NCI-H460 (cell line): ENCODE results near the gene TOGARAM2. TPM values are rescaled to one million over a fixed set of nuclear protein-coding genes. Genes with fewer than 3 reads are reported as not detected.
A peak's percentile ranks its signal among the peaks of the same experiment; 100 is the strongest.

Experiments
- DNase-seq: peaks from one replicate; pipeline ENCODE4 v3.0.0-alpha.2; 2016; ENCODE audit warnings: low read depth; ENCODE audit errors: extremely low read depth
- polyA plus RNA-seq: library from polyadenylated mRNA; depleted of rRNA; stranded (reverse); fragments of >200 nt; gene quantifications from 2 replicates; pipeline ENCODE4 v1.2.3, GENCODE V29; 2014; cell fraction: nucleus; rRNA removed
- total RNA-seq: library from RNA; depleted of rRNA; stranded (reverse); fragments of >200 nt; shearing (Covaris generic); gene quantifications from 2 replicates; pipeline ENCODE4 v1.2.3, GENCODE V29; 2014; rRNA removed

The TOGARAM2 gene
- not detected in 2 replicates for total RNA-seq
- 0.19 TPM in 1 of 2 replicates, not detected in the other for polyA plus RNA-seq

DNA sequence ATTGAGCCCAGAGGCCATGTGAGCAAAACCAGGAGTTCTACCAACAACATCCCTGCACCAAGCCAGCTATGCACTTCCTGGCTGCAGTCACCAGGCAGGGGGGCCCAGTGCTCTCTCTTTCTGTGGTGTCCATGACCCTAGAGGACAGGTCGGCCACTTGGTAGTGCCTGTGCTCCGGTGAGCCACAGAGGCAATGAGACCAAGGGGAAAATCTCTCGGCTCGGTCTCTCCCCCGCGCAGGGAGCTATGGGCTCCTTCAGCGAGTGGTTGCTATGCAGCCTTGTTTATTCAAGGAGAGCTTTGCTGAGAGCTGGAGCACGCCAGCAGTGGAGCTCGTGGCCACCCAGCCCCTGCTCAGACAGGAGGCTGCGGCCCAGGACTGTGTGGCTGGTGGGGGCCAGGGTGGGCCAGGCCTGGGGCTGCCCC is at the start of gene TOGARAM2:
TSS of gene TOGARAM2 (plus strand) at position 283 of the 426 bp plus-strand sequence. CDS start 13,537 bp downstream, outside the sequence.
- no peak for DNase-seq

DNA sequence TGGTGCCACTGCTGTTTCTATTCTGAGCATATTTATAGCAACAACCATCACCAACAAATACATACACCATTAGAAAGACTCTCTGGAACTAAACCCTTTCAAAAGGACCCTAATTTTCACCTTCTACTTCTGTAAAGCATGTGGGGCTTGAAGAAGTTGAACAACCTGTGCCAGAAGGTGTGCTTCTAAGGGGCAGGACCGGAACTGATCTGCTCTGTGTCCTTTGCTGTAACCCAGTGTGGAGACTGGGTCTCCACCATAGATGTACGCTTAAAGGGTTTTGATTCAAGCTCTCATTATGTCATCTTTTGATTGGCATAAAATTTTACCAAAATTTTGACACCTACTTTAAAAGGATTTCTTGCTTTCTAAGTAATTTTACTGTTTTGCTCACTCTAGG is 46.3 kb upstream of the TOGARAM2 start:
- no peak for DNase-seq

DNA sequence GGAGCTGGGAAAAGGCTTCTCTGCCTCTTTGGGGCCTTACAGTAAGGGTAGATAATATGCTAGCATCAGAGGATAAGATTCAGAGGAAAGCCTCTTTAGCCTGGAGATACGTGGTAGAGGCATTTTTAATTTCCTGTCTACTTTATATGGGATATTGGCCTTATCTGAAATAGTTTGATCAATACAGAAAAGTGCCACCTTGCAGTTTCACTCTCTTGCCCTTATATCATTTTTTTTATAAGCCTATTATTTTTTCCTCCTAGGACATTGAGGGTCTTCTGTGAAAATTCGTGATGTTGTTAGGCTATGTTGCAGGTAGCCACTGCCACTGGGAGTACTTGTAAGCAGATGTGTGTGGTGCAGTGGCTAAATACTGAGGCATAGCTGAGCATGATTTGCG is 40.1 kb upstream of the TOGARAM2 start:
- DNase-seq, result no peak

DNA sequence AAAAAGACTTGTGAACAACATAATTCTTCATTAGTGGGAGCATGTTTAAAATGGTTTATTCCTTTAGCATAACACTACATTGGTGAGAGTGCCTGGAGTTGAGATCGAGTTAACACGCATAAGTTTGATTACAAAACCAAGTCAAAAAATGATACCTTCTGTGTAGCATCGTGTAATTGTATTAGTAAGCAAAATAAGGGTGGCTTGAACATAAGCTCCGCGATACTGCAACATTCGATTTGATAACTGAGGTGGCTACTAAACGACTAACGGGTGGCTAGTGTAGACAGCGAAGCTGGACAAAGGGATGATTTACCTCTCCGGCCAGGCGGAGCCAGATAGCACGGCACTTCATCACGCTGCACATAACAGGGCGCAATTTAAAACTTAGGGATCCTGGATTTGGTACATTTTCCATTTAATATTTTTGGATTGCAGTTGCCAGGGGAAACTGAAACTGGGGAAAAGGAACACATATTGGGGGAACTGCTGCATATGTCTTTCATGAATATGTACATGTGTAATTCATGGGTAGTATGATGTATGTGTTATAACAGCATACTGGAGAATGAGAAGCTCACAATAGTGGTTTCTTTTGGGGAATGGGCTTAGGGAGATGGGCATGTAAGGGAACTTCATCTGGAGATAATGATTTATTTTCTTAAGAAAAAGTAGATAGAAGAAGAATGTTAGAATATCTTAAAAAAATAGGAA is 36.4 kb upstream of the TOGARAM2 start:
- no peak for DNase-seq

DNA sequence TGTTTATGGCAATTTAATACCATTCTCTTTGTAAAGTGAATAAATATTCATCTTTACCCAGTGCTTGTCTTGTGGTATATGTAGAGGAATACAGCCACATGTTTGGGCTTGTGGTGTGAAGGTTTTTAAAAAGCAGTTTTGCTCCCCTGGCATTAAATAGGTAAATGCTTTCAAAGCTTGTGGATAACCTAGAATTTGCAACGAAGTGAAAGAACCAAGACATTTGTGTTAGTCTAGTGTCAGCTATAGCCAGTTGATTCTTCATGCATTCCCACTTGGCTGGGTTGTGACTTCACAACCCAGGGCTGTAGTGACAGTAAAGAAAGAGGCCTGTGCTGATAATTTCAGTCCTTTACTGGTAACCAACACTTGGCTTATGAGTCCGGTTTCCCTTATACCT is 32.9 kb upstream of the TOGARAM2 start:
- DNase-seq, result no peak

DNA sequence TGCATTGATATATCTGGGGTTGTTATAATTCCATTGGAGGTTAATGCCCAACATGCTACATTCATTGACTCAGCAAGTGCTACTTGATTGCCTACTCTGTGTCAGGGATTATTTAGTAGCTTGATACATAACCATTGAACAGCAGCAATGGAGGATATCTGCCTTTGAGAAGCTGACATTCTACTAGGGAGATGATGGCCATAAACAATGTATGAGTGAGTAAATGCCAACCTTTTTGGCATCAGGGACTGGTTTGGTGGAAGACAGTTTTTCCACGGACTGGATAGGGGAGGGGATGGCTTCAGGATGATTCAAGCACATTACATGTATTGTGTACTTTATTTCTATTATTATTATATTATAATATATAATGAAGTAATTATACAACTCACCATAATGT is 31.9 kb upstream of the TOGARAM2 start:
- DNase-seq, result no peak

DNA sequence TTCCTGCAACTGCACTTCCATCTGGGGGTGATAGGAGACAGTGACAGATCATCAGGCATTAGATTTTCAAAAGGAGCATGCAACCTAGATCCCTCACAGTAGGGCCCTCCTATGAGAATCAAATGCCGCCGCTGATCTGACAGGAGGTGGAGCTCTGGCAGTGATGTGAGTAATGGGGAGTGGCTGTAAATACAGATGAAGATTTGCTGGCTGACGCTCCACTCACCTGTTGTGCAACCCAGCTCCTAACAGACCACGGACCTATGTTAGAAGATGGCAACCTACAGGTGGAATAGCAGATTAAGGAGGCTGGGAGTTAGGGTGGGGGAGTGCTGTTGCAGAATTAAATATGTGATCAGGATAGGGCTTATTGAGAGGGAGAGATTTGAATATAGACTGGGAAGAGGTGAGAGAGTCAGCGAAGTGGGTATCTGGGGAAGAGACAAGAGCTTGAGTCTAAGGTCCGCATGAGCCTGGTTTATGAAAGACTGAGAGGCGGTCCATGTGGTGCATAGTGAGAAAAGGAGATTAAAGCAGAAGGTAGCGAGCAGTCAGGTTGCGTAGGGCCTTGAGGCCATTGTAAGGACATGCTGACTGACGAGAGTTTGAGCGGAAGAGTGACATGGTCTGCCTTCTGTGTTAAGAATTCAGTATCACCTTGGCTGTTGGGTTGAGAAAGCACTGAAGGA is 31.3 kb upstream of the TOGARAM2 start:
- DNase-seq, result no peak

DNA sequence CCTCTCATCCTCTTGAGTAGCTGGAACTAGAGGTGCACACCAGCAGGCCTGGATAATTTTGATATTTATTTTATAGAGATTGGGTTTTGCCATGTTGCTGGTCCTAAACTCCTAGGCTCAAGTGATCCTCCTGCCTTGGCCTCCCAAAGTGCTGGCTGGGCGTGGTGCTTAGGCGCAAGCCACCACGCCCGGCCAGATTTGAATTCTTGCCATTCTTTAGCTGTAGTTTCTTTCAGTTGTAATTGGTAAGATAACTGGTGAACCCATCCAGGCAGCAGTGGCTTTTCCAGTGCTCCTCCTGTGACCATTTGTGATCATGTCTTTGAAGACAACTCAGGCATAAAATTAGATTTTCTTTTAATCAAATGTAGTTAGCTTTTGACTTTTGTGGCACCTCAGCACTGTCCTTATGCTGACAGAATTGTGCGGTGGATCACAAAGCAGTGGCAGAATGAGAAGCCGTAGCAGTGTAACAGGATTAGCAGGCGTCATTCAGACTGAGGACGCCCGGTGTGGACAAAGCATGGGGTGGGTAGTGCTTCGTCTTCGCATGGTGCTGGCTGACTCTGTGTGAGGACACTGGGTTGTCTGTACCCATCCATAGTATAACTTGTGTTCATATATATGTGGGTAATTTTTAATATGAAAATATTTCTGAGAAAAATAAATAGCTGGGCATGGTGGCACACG is 30.0 kb upstream of the TOGARAM2 start:
- DNase-seq, result no peak

DNA sequence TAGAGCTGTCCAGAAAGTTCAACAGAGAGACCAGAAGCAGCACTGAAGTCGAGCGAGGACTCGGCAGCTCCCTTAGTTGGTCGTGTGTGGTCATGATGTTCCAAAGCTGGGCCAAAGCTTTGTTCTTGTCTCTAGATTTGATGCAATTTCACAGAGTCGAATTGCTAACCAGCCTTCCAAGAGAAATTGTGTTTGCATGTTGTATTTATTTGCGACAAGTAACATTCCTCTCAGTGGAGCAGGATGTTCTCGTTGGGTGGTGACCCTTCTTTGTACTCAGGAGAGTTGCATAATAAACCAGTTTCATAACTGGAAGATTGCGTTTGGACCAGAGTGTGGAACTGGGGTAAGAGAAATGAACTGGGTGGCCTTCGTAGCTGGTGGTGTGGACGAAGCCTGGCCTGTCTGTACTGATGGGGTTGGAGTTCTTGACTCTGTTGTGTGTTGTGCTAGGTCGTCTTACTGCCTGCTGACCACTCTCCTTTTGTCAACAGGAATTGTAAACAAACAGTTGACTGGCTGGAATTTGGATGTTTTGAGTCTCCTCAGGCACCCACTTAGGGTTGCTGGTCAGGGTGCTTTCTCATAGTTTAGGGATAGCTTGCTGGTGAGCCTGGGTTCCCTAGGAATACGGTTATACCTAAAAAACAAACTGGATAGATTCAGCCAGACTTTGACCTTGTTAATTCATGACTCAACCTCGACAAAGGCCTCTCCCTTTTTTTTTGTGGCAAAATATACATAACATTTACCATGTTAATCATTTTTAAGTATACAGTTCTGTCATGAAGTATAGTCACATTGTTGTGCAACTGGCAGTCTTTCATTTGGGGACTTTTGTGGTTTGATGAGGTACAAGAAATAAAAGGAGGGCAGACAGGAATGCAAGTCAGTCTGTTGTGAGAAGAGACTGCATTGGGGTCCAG is 28.9 kb upstream of the TOGARAM2 start:
- DNase-seq, result no peak

DNA sequence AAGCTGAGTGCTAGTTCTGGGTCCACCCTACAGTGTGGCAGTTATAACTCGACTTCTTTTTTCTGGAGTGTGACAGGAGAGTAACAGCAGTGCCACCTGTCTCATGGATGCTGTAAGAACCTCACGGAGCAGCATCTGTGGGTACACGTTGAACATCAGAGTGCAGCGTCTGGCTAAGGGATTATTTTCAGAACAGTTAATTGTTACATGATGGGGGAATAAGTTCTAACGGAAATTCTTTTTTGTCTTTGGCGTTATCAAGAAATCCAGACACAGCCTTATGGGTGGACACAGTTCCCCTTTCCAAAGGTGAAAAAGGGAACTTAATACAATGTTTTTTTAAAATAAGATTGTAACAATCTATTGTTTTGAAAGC is 28.3 kb upstream of the TOGARAM2 start:
- DNase-seq, result no peak

DNA sequence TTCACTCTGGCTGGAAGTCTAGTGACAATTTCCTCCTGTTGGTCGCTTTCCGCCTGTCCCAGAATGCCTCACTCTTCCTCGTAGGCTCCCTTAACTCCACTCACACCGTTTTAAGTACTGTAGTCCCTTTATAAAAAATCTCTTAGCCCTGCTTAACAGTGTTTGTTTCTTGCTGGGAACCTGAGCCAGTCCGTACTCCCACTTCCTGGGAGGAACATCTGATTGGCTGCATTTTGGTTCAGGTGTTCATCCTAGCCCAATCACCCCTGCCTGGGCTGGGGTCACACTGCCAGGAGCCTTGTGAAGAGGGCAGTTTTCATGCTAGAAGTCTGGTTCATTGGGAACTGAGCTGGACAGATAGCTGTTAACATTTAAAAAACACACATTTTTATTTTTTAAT is 25.6 kb upstream of the TOGARAM2 start:
- no peak for DNase-seq

DNA sequence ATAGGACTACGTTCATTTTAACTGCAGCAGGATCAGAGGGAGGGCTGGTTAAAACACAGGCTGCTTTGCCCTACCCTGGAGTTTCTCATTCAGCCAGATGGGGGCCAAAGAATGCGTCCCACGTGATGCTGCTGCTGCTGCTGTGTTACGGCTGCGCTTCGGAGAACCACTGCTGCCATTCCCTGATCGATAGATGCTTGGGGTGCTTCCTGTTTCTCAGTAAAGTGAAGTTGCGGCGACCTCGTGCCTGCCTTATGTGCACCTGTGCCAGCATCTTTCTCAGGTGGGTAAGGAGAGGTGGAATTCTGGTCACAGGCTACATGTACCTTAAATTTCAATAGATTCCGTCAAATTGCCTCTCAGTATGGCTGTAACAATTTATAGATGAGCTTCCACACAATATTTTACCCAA is 24.7 kb upstream of the TOGARAM2 start:
- DNase-seq, result no peak

DNA sequence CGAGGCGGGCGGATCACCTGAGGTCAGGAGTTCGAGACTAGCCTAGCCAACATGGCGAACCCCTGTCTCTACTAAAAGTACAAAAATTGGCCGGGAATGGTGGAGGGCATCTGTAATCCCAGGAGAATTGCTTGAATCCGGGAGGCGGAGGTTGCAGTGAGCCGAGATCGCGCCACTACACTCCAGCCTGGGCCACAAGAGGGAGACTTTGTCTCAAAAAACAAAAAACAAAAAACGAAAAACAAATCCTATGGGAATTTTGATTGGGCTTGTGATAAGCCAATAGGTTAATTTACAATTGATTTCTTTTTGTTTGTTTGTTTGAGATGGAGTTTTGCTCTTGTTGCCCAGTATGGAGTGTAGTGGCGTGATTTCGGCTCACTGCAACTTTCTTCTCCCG is 24.2 kb upstream of the TOGARAM2 start:
- no peak for DNase-seq

DNA sequence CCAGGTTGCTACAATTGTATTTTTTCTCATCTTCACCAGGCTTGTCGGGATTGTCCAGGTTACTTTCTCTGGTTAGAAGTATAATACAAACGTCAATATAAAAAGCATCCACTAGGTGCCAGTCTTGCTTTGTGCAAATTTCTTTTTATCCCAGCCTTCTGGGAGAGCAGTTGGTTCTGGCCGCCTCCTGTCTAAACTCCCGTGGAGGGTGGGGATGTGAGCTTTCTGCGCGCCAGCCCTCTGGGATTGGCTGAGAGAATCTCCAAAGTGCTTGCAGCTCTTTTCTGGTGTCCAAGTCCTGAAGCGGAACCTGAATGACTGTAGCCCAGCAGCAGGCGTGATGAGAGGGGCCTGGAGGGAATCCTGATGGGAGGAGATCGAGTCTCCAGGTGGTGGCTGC is 22.4 kb upstream of the TOGARAM2 start:
- peak; percentile 77 for DNase-seq

DNA sequence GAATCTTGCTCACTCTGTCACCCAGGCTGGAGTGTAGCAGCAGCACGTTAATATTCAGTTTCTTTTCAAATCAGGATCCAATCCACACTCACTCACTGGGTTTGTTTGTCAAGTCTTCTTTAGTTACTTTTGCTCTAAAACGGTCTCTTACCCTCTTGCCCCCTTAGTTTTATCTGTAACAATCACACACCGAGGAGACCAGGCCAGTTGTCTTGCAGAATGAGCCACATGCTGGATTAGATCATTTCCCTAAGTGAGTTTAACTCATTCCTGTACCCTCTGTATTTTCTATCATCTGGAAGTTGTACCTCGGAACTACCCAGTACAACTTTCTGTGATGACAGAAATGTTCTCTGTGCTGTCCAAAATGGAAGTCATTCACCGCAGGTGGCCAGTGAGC is 20.7 kb upstream of the TOGARAM2 start:
- DNase-seq, result no peak

DNA sequence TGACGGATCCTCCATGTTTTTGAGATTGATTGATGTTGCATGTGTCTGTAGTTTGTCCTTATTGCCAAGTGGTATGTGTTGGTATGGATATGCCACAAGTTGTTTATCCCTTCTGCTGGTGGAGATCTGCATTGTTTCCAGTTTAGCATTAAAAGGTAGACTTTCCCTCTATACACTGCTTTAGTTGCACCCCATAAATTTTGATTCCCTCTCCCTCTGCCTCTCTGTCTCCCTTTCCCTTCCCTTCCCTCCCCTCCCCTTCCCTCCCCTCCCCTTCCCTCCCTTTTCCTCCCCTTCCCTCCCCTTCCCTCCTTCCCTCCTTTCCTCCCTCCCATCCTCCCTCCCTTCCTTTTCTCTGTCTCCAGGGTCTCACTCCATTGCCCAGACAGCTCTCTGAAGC is 18.6 kb upstream of the TOGARAM2 start:
- DNase-seq, result no peak

DNA sequence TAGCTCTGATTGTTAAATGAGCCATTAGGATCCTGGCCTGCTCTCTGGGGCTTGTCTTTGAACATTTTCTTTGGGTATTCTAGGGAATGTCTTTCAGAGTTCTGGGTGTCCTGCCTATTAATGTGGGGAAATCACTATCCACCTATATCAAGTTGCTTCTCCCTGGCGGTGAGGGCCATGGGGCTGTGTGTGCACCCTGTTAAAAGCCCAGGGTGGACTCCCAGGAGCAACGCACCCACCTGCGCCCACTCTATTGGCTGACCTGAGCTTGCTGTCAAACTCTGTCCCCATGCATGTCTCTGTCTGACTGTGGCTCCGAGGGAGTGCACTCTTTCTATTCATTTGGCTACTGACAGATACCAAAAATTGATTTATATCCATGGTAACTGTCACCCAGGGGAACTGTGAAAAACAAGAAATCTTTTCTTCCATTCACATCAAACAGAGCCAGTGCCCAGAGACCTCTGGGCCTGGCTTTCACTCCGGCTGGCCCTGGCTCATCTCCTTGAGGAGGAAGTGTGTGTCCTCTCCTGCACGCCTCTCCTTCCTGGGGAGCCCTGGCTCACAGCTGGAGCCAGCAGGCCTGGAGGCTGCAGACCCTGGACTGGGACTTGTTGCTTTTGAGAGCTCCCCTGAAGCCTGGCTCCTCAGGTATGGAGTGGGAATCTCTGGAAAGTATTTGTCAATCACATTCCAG is 10.5 kb upstream of the TOGARAM2 start:
- no peak for DNase-seq

DNA sequence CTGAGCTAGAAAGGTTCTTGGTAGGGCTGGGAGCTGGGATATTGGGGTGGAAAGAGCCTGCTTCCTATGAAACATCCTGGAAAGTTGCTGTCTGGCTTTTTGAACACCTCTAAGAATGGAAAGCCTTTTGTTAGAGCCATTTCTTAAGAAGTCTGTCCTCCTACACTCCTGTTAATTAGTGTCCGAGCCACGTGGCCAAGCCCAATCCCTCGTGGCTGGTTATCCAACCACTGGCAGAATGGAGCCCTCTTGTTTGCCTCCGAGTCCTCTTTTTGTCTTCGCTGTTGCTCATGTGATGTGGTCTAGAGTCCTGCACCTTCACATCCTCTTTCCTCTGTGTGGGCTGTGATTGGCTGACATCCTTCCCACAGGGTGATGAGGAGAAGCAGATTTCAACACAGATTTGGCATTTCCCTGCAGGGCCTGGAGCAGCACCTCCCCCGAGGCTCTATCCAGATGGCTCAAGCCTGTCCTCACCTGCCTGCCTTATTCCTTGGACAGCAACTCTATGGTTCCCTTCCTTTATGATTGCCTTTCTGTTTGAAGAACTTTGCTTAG is 8.2 kb upstream of the TOGARAM2 start:
- DNase-seq, result no peak

DNA sequence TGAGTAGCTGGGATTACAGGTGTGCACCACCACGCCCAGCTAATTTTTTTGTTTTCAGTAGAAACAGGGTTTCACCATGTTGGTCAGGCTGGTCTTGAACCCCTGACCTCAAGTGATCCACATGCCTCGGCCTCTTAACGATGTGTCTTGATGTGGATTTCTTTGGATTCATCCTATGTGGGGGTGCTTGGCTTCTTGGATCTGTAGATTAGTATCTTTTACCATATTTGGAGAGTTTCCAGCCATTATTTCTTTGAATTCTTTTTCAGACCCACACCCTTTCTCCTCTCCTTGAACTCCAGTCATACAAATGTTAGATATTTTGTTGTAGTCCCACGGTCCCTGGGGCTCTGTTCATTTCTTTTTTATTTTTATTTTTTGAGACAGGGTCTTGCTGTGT is 6.8 kb upstream of the TOGARAM2 start:
- DNase-seq, result no peak

DNA sequence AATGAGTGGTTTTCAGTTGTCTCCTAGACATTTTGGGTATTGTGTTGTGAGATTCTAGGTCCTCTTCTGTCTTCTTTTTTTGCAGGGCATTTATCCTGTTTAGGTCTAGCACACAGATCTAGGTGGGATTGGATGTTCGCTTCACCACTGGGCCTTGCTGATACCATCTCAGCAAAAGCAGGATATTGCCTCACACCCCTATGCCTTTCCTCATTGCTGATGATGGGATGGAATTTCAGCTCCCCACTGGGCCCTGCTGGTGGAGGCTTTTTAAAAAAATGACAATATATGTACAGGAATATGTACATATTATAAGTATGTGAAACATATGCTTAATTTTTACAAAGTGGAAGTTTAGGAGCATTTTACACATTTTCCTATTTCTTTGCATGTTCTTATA is 5.4 kb upstream of the TOGARAM2 start:
- DNase-seq, result no peak
